Stimulated activated CD4-positive, alpha-beta T cell treated with anti-CD3 and anti-CD28 coated beads, Interleukin-15, amount 100 ng/mL, for 48 hours (primary cell): ENCODE measurements around the gene KLHL3.

Experiments
- DNase-seq, 2 donors: peaks; one replicate each; pipeline ENCODE4 v3.0.0-alpha.2; 2020; ENCODE audit warnings: low read depth in 2 of 2

Gene KLHL3

GRCh38 chr5:137708796-137709559 is 26.9 kb downstream of the KLHL3 start:
- DNase-seq = no peak

DNA sequence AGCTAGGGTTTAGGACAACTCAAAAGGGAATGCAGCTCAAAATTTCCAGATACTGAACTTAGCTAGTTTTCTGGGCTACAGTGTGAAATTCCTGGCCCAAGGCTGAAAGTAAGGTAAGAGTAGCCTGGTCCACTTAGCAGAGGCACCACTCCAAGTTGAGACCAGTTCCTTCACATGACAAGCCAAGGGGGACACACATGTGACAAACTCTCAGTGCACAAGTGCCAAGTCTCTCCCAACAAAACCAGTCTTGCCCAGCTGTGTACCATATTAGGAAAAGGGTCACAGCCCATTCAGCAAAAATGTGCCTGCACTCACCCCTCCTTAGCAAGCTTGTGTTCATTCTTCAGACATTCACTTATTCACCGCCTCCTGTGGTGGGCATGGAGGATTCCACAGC is 27.8 kb downstream of the KLHL3 start:
- DNase-seq = no peak

DNA sequence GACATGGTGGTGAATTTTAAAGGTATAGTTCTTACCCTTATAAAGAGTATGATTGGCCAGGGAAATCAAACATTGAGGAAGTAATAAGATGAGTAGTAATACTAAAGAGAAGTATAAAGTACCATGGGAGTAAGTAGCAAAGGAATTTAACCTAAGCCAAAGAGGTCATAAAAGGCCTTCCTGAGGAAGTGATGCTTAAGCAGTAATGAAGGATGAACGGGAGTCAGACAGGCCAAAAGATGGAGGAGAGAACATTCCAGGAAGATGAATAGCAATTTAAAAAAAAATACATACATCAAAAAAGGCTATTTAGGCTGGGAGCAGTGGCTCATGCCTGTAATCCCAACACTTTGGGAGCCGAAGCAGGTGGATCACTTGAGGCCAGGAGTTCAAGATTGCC is 29.0 kb downstream of the KLHL3 start:
- no peak for DNase-seq

DNA sequence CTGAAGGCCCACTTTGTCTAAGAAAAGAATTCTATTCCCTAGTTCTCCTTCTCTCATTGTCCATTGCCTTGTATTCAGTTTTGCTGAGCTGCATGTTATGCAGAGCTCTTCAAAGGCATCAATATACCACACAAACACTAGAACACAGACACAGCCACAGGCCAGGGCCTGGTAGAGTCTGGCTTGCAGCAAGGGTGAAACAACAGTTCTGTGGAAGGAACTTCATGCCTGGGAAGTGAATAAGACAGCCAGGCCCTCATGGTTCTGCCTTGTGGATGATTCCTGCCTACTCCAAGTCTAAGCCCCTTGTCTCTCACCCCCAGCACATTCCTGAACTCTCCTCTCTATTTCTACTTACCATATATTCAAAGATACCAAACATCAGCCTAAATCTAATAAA is 30.8 kb downstream of the KLHL3 start:
- no peak for DNase-seq

DNA sequence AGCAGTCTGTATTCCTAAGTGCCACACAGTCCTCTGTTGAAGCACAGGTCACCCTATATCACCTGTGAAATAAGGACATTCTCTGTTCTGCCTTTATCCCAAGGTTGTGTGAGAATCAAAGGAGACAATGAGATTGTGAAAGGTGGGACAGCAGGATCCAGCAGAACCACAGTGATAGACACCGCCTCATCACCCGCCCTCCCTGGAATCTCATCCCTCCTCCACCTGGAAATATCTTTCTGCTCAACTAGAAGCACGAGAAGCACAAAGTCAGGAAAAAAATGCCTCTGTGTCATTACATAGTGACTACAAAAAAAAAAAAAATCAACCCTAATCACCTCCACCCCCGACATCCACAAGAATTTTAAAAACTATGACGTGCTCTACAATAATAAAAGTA is 32.3 kb downstream of the KLHL3 start:
- DNase-seq = no peak

DNA sequence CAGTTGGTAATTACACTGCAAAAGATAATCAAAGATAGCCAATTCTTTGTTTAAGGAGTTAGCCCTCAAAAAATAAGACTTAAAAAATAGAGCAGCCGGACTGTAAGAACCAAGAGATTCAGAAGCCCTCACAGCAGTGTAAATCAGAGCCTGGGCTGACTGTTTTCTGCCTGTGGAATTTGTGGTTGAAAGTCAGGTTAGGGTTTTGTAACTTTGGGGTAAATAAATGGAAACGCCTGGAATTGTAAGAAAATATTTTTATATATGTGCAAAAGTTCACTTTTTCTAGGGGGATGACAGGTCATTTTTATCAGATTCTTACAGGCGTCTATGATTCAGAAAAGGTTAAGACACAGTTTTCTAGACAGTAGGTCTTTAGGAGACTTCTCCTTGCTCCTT is 35.6 kb downstream of the KLHL3 start:
- DNase-seq = no peak

DNA sequence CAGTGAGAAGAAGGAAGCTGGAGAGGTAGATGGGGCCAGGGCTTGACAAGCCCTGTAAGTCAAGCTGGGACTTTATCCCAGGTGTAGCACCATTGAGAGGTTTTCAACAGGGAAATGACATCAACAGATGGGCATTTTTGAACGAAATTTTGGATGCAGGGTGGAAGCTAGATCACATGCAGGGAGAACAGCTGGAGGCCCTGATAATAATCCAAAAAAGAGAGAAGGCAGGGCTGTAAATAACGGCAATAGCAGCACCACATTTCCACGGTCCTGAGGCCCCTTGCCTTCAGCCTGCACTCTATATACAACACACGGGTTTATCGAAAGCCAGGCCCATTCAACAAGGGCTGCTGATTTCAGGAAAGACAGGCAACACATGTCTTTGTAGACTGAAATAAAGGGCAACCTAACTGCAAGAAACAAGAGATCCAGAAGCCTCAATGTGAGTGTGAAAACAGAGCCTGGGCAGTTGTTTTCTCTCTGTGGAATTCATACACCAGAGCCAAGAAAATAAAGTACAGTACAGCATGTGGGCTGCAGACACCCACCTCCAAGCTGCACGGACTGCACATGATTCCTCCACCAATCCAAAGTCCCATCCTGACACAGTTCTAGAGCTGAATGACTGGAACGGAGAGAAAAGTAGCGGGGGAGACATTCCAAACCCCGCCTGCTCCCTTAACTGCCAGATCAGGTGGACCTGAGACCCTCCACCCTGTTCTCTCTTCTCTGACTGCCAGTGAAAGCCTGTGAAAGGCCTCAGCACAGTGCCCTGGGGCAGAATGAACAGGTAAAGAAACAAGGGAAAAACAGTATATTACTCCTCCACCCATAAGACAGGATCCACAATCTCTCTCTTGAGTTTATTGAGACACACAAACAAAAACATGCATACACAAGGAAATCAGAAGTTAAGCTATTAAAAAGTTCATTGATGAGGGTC is 36.3 kb downstream of the KLHL3 start:
- no peak for DNase-seq

DNA sequence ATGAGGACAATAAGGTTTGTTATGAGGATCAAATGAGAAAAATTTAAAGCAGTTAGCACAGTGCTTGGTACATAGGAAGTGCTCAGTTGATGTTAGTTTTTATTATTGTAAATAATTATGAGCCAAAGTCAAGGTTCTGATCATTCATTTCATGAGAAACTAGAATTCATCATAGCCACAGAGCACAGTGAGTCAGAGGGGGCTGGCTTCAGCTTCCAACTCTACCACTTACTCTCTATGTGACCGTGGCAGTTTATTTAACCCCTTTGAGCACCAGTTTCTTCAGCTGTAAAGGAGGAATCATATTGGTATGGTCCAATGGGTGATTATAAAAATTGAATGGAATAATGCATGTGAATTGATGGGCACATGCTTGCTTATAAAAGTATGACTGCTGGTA is 39.4 kb downstream of the KLHL3 start:
- peak; percentile 30 to 38 for DNase-seq

DNA sequence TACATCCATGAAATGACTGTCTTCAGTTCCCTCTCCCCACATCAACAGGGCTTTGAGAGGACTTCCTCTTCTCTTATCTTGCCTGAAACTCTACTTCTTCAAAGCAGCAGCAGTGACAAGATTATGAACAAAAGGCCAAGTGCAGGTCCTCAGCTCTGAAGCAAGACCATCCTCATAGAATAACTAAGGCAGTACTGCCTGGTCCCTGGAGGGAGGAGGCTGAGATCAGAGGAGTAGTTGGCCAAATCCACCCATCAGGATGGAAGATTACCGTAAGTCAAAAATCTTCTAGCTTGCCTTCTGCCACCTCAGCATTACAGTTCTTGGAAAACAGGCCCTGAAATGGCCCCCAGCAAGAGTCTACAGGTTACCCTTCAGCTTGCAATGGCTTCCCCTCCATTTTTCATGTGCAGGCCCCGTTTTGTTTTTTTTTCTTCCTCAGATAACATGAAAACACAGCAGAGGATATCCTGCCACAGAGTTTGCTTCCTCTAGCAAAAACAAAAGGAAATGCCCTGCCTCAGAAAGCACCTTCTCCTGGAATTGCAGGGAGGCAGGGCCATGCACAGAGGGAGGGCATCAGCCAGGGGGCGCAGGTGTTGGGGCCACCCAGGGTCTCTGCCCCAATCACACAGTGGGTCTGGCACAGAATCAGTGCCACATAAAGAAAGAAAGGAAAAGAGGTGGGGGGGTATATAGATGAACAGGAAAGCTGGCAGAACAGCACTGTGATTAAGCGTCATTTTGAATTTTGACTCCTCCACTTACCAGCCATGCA is 40.0 kb downstream of the KLHL3 start:
- DNase-seq = no peak

- no peak for DNase-seq
Observed at GRCh38 chr5:137693951-137694721, 41.8 kb downstream of the KLHL3 start.

GRCh38 chr5:137693307-137693950 is 42.5 kb downstream of the KLHL3 start:
- DNase-seq = no peak

DNA sequence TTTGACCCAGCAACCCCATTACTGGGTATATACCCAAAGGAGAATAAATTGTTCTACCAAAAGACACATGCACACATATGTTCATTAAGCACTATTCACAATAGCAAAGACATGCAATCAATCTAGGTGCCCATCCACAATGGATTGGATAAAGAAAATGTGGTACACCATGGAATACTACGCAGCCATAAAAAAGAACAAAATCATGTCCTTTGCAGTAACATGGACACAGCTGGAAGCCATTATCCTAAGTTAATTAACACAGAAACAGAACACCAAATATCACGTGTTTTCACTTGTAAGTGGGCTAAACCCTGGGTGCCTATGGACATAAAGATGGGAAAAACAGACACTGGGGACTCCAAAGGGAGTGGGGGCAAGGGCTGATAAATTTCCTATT is 46.6 kb downstream of the KLHL3 start:
- no peak for DNase-seq

DNA sequence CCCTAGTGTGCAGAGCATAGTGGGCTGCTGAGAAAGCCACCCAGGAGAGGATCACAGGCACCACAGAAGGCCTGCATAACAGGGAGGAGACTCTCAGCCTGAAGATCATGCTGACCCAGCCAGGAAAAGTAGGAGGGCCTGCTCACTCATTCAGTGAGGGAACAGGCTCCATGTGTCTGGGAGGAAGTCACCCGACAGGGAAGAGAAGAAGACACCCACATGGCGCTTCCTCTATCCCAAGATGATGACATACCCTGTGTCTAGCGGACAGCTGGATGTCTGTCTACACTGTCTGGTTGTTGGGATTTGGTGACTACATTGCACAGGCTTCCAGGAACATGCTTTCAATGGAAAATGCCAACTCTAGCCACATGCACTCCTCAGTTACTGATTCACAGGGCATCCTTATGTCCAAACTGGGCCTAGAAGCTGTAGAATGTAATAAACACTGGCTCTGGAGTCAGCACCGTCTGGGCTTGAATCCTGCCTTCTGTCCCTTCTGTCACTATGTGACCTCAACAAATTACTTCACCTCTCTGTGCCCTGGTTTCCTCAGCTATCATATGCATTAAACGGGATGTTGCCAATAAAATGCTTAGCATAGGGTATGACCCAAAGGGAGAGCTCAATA is 47.6 kb downstream of the KLHL3 start:
- no peak for DNase-seq

DNA sequence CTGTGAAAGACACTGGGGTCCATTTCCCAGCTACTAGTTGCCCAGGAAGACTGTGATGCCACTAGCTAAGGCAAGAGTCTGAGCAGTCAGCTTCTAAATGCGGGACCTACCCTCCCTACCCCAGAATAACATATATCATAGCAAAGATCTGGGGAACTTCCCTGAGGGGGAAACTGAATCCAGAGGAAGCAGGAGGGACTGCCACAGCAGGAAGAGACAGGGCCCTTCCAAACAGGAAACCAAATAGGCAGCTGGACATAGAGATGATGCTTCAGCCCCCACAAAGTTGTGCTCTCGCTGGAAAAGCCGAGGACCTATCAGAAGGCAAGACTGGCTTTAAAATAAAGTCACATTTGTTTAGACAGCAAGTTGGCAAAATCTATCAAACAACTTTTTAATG is 51.1 kb downstream of the KLHL3 start:
- no peak for DNase-seq

GRCh38 chr5:137681191-137681590 is 54.7 kb downstream of the KLHL3 start:
- DNase-seq = no peak

- no peak for DNase-seq
Observed at GRCh38 chr5:137679910-137680309, 56.0 kb downstream of the KLHL3 start.

GRCh38 chr5:137679195-137679594 is 56.7 kb downstream of the KLHL3 start:
- DNase-seq = no peak

GRCh38 chr5:137672881-137673280 is 63.0 kb downstream of the KLHL3 start:
- DNase-seq = no peak

DNA sequence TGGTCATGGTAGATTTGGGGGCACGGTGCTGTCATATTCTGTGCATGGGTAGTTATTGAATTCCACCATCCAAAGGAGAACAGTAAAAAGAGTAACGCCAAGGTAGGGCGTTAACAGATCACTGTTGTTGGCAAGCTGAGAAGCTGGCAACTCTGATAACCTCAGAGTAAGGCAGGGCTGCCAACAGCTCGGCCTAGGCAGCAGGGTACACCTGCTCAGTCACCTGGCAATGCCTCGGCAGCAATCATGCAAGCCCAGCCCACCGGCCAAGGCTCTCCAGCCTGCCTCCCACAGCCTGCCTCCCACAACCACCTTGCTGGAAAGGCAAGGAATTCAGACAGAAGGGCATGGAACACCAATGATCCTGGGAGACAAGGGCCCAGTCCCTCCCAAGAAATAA is 63.9 kb downstream of the KLHL3 start:
- no peak for DNase-seq

GRCh38 chr5:137669811-137670210 is 66.1 kb downstream of the KLHL3 start:
- no peak for DNase-seq
